Liver (tissue), 9 donors: ENCODE measurements around the gene SLC38A5. TPM values are rescaled to one million over a fixed set of nuclear protein-coding genes. Genes with fewer than 3 reads are reported as not detected.

Experiments
- DNase-seq: peaks from one replicate; pipeline ENCODE4 v3.0.0-alpha.2; 2017; ENCODE audit warnings: low spot score
- H3K27ac ChIP-seq, 2 donors: one replicate each; pipeline ENCODE4 v1.7.0; 2013; ENCODE audit warnings: inconsistent platforms in 2 of 2, low read length in 2 of 2, control low read depth in 1 of 2, low read depth in 1 of 2, mild to moderate bottlenecking in 1 of 2
- H3K27me3 ChIP-seq, 4 donors: one replicate each; pipeline versions ENCODE4 v1.6.1 to v1.7.0; 2013; ENCODE audit warnings: low read length in 3 of 4, inconsistent platforms in 1 of 4, mild to moderate bottlenecking in 1 of 4, moderate library complexity in 1 of 4; ENCODE audit not compliant: control insufficient read depth in 4 of 4, insufficient read depth in 4 of 4
- H3K36me3 ChIP-seq, 4 donors: one replicate each; pipeline versions ENCODE4 v1.6.1 to v1.7.0; 2013; ENCODE audit warnings: low read length in 3 of 4, mild to moderate bottlenecking in 3 of 4, low read depth in 1 of 4, moderate library complexity in 1 of 4; ENCODE audit not compliant: control insufficient read depth in 4 of 4, insufficient read depth in 3 of 4
- H3K4me1 ChIP-seq, 4 donors: one replicate each; pipeline versions ENCODE4 v1.6.1 to v1.7.0; 2013; ENCODE audit warnings: low read length in 3 of 4, mild to moderate bottlenecking in 3 of 4, moderate library complexity in 1 of 4; ENCODE audit not compliant: control insufficient read depth in 4 of 4, insufficient read depth in 4 of 4
- H3K4me3 ChIP-seq, 3 donors: one replicate each; pipeline versions ENCODE4 v1.6.1 to v1.7.0; 2013; ENCODE audit warnings: low read length in 3 of 3, control low read depth in 1 of 3, low read depth in 1 of 3, mild to moderate bottlenecking in 1 of 3
- H3K9ac ChIP-seq, 2 donors: one replicate each; pipeline ENCODE4 v1.7.0; 2013; ENCODE audit warnings: low read length in 2 of 2, mild to moderate bottlenecking in 2 of 2, moderate library complexity in 2 of 2, control low read depth in 1 of 2, low read depth in 1 of 2
- H3K9me3 ChIP-seq, 4 donors: one replicate each; pipeline versions ENCODE4 v1.6.1 to v1.7.0; 2013; ENCODE audit warnings: low read length in 3 of 4; ENCODE audit not compliant: control insufficient read depth in 4 of 4
- EGR1 ChIP-seq, 2 donors: IDR thresholded peaks; 2 replicates each; pipeline ENCODE4 v1.6.1; 2016 to 2018; ENCODE audit warnings: antibody characterized with exemption in 2 of 2, low read depth in 2 of 2
- FOXA2 ChIP-seq: IDR thresholded peaks from 2 replicates; pipeline ENCODE4 v1.6.1; 2016; ENCODE audit warnings: antibody characterized with exemption
- GABPA ChIP-seq, 2 donors: IDR thresholded peaks in 1 of 2; conservative IDR thresholded peaks in 1 of 2; 2 replicates each; pipeline ENCODE4 v1.6.1; 2016; ENCODE audit warnings: antibody characterized with exemption in 2 of 2, mild to moderate bottlenecking in 1 of 2, moderate library complexity in 1 of 2
- HNF4A ChIP-seq, 2 donors: conservative IDR thresholded peaks; 2 replicates each; pipeline ENCODE4 v1.6.1; 2016; ENCODE audit warnings: antibody characterized with exemption in 2 of 2, mild to moderate bottlenecking in 2 of 2
- HNF4G ChIP-seq: IDR thresholded peaks from 2 replicates; pipeline ENCODE4 v1.6.1; 2016; ENCODE audit warnings: antibody characterized with exemption
- JUND ChIP-seq, 2 donors: IDR thresholded peaks; 2 replicates each; pipeline ENCODE4 v1.6.1; 2016; ENCODE audit warnings: antibody characterized with exemption in 2 of 2
- RAD21 ChIP-seq, 2 donors: IDR thresholded peaks; 2 replicates each; pipeline ENCODE4 v1.6.1; 2016; ENCODE audit warnings: antibody characterized with exemption in 2 of 2, mild to moderate bottlenecking in 2 of 2
- SP1 ChIP-seq: IDR thresholded peaks from 2 replicates; pipeline ENCODE4 v1.6.1; 2018; ENCODE audit warnings: antibody characterized with exemption, mild to moderate bottlenecking
- TAF1 ChIP-seq: conservative IDR thresholded peaks from 2 replicates; pipeline ENCODE4 v1.6.1; 2016; ENCODE audit warnings: antibody characterized with exemption, mild to moderate bottlenecking
- YY1 ChIP-seq: IDR thresholded peaks from 2 replicates; pipeline ENCODE4 v1.6.1; 2016; ENCODE audit warnings: antibody characterized with exemption, mild to moderate bottlenecking
- WGBS: extraction: QIAGEN DNeasy Blood & Tissue Kit; methylation state at CpG from one replicate; pipeline ENCODE4 v1.1.7; 2013; 5-methylcytosine and 5-hydroxymethylcytosine counted together
- polyA plus RNA-seq, 2 donors: library from polyadenylated mRNA; stranded (reverse) in 1 of 2; unstranded in 1 of 2; fragments of 200-250 nt in 1 of 2; fragments of >200 nt in 1 of 2; fragmentation: Nextera tagmentation in 1 of 2; extraction: Ambion mirVana in 1 of 2; gene quantifications; one replicate each; pipeline versions ENCODE4 v1.2.1 to v1.2.3, GENCODE V29; 2013 to 2015
- total RNA-seq, 2 donors: library from RNA; depleted of rRNA; stranded (reverse); fragments of >200 nt; gene quantifications; one replicate each; pipeline ENCODE4 v1.2.3, GENCODE V29; 2014
- TF ChIP-seq, protein P1 (sequence below): IDR thresholded peaks from 2 replicates; pipeline ENCODE4 v1.6.1; 2016; ENCODE audit warnings: antibody characterized with exemption
- TF ChIP-seq, protein P2 (sequence below): IDR thresholded peaks from 2 replicates; pipeline ENCODE4 v1.6.1; 2016; ENCODE audit warnings: antibody characterized with exemption, mild to moderate bottlenecking
- TF ChIP-seq, protein P3 (sequence below): fragments of 150-350 bp; IDR thresholded peaks from 2 replicates; pipeline ENCODE4 v1.5.1; 2017; ENCODE audit warnings: improper control_type of control experiment, low read depth, low read length; ENCODE audit not compliant: missing input control
- donor health status: healthy.
- donor health status: healthy.
- donor health status: healthy.
- donor health status: healthy.
- donor health status: healthy.

SLC38A5 gene
- total and polyA plus RNA-seq, 4 donors = 0.25 to 81.3 (median 0.45) TPM

DNA sequence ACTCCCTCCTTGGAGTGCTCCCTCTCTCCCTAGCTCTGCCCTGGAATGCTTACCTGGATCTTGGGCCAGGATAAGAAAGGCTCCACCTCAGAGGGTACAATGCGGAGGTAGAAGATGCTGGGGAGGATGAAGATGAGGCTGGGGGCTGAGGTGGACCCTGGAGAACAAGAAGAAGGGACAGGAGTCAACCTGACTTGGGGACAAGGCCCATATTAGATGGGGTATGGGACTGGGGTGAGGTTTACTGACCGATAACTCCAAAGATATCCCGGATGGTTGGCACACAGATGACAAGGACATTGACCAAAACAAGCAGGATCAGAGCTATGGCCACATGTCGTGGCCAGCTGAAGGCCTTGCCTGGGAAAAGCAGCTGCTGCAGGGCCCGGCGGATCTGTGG is 10.6 kb downstream of the SLC38A5 start:
- DNase-seq = no peak
- Histone ChIP-seq H3K36me3 (no peaks in the 10 kb centered on the region), H3K27me3 (no peaks in the 10 kb centered on the region), H3K4me1 (no peaks in the 10 kb centered on the region), H3K9me3 (no peaks in the 10 kb centered on the region), H3K4me3 (no peak overlapping the region), H3K9ac (no peak overlapping the region), H3K27ac (no peak overlapping the region)
- 95% methylated on average over 6 of the region's 6 CpGs for WGBS
- TF ChIP-seq, protein P1, sequence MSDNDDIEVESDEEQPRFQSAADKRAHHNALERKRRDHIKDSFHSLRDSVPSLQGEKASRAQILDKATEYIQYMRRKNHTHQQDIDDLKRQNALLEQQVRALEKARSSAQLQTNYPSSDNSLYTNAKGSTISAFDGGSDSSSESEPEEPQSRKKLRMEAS = no peak
- TF ChIP-seq HNF4A (conservative IDR thresholded peaks at IDR 0.05) (no peak), FOXA2 (no peak), JUND (IDR thresholded peaks at IDR 0.05) (no peak), TAF1 (no peak), YY1 (no peak)

DNA sequence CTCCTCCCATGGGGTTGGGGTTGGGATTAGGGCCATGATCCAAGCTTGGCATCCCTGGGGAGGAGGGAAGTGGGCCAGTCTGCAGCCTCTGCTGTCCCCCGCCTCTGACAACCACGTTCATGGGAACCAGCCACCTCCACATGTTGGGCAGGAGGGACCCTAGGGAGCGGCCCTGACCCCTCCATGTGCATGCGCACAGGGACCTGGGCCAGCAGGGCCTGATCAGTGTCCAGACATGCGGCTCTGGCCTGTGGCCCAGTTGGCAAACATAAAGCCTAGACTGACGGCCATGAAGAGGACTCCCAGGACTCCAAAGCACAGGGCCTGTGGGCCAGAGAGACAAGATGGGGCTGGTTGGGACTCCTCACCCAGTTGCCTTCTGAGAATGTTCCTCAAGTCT is 11.3 kb downstream of the SLC38A5 start:
- Histone ChIP-seq H3K4me1 (no peaks in the 10 kb centered on the region), H3K4me3 (no peak overlapping the region), H3K27ac (no peak overlapping the region), H3K27me3 (no peaks in the 10 kb centered on the region), H3K9me3 (no peaks in the 10 kb centered on the region), H3K9ac (no peak overlapping the region), H3K36me3 (no peaks in the 10 kb centered on the region)
- no peak for TF ChIP-seq SP1
- no peak for TF ChIP-seq HNF4G
- TF ChIP-seq GABPA (IDR thresholded peaks at IDR 0.05 in 1 of 2, conservative IDR thresholded peaks at IDR 0.05 in 1 of 2) = no peak
- TF ChIP-seq, protein P1 = no peak
- TF ChIP-seq, protein P2, sequence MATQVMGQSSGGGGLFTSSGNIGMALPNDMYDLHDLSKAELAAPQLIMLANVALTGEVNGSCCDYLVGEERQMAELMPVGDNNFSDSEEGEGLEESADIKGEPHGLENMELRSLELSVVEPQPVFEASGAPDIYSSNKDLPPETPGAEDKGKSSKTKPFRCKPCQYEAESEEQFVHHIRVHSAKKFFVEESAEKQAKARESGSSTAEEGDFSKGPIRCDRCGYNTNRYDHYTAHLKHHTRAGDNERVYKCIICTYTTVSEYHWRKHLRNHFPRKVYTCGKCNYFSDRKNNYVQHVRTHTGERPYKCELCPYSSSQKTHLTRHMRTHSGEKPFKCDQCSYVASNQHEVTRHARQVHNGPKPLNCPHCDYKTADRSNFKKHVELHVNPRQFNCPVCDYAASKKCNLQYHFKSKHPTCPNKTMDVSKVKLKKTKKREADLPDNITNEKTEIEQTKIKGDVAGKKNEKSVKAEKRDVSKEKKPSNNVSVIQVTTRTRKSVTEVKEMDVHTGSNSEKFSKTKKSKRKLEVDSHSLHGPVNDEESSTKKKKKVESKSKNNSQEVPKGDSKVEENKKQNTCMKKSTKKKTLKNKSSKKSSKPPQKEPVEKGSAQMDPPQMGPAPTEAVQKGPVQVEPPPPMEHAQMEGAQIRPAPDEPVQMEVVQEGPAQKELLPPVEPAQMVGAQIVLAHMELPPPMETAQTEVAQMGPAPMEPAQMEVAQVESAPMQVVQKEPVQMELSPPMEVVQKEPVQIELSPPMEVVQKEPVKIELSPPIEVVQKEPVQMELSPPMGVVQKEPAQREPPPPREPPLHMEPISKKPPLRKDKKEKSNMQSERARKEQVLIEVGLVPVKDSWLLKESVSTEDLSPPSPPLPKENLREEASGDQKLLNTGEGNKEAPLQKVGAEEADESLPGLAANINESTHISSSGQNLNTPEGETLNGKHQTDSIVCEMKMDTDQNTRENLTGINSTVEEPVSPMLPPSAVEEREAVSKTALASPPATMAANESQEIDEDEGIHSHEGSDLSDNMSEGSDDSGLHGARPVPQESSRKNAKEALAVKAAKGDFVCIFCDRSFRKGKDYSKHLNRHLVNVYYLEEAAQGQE = no peak
- TF ChIP-seq RAD21 (IDR thresholded peaks at IDR 0.05) = no peak
- TF ChIP-seq, protein P3, sequence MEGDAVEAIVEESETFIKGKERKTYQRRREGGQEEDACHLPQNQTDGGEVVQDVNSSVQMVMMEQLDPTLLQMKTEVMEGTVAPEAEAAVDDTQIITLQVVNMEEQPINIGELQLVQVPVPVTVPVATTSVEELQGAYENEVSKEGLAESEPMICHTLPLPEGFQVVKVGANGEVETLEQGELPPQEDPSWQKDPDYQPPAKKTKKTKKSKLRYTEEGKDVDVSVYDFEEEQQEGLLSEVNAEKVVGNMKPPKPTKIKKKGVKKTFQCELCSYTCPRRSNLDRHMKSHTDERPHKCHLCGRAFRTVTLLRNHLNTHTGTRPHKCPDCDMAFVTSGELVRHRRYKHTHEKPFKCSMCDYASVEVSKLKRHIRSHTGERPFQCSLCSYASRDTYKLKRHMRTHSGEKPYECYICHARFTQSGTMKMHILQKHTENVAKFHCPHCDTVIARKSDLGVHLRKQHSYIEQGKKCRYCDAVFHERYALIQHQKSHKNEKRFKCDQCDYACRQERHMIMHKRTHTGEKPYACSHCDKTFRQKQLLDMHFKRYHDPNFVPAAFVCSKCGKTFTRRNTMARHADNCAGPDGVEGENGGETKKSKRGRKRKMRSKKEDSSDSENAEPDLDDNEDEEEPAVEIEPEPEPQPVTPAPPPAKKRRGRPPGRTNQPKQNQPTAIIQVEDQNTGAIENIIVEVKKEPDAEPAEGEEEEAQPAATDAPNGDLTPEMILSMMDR = no peak
- no peak for TF ChIP-seq EGR1 (IDR thresholded peaks at IDR 0.05; ENCODE audit: low read depth in 2 of 2)
- no peak for DNase-seq
- 56% methylated on average over 6 of the region's 6 CpGs for WGBS
